HCT116 (cell line): ENCODE results near the gene PIP5KL1. TPM values are rescaled to one million over a fixed set of nuclear protein-coding genes. Genes with fewer than 3 reads are reported as not detected.

Experiments
- ATAC-seq: fragments of 200-7000 bp; cut with Tn5 transposase; 2 replicates; pipeline ENCODE4 v1.9.1; 2020; ENCODE audit warnings: mild to moderate bottlenecking, moderate library complexity
- BruUV-seq: library from RNA; stranded (reverse); fragments of 400-500 nt; replicated peaks from 2 replicates; lab custom pipeline; 2021; lab: Mats Ljungman, UMichigan
- CTCF ChIA-PET: fragments of 300-600 bp; sonication (Branson Sonifier 250); formaldehyde crosslinking; loops from one replicate; lab custom pipeline; 2021; ENCODE audit warnings: antibody characterized with exemption; lab: Charles Lee
- POLR2A ChIA-PET: fragments of 300-600, 350-600 bp; sonication (Branson Sonifier 250); formaldehyde crosslinking; loops from one replicate; lab custom pipeline; 2021; ENCODE audit warnings: antibody characterized with exemption; lab: Charles Lee
- RAD21 ChIA-PET, 2 experiments: fragments of 300-600 bp; sonication (Branson Sonifier 250); formaldehyde crosslinking; loops; one replicate each; lab custom pipeline; 2023; ENCODE audit warnings: low total read pairs in 2 of 2; ENCODE audit not compliant: uncharacterized antibody in 2 of 2, unreplicated experiment in 2 of 2, low non-redundant PET in 1 of 2; lab: Charles Lee
- DNase-seq: peaks from one replicate; pipeline ENCODE4 v3.0.0-alpha.2; 2010; ENCODE audit warnings: low read depth, low spot score
- H2AFZ ChIP-seq: fragments of 200-600 bp; shearing (Covaris generic), sonication (generic); 2 replicates; pipeline ENCODE4 v1.6.1; 2017; ENCODE audit warnings: low read depth, mixed run types, mixed read lengths, antibody characterized with exemption, low read length; ENCODE audit not compliant: poor library complexity, severe bottlenecking
- H3K27ac ChIP-seq: 2 replicates; pipeline ENCODE4 v1.5.1; 2012; ENCODE audit warnings: low read depth, low read length
- H3K27me3 ChIP-seq: fragments of 200-600 bp; sonication (generic); 2 replicates; pipeline ENCODE4 v1.6.1; 2016; ENCODE audit warnings: mixed run types, low read length, mixed read lengths; ENCODE audit not compliant: insufficient read depth
- H3K36me3 ChIP-seq, 2 experiments: fragments of 200-500 bp in 1 of 2; fragments of 200-600 bp in 1 of 2; sonication (Bioruptor generic) in 1 of 2; sonication (generic) in 1 of 2; 2 replicates each; pipeline versions ENCODE4 v1.5.1 to v1.6.1; 2014 to 2016; ENCODE audit warnings: low read length in 2 of 2, inconsistent platforms in 1 of 2, mixed read lengths in 1 of 2, mixed run types in 1 of 2; ENCODE audit not compliant: insufficient read depth in 2 of 2, control insufficient read depth in 1 of 2
- H3K4me1 ChIP-seq, 2 experiments: fragments of 200-600 bp in 1 of 2; sonication (generic) in 1 of 2; 2 replicates each; pipeline versions ENCODE4 v1.5.1 to v1.6.1; 2012 to 2017; ENCODE audit warnings: low read length in 2 of 2, inconsistent platforms in 1 of 2, mild to moderate bottlenecking in 1 of 2, mixed read lengths in 1 of 2, mixed run types in 1 of 2, moderate library complexity in 1 of 2; ENCODE audit not compliant: insufficient read depth in 2 of 2, control insufficient read depth in 1 of 2
- H3K4me2 ChIP-seq: fragments of 200-600 bp; sonication (generic); 2 replicates; pipeline ENCODE4 v1.6.1; 2017; ENCODE audit warnings: mixed run types, low read length, mixed read lengths
- H3K4me3 ChIP-seq, 2 experiments: fragments of 200-600 bp in 1 of 2; sonication (generic) in 1 of 2; replicated peaks in 1 of 2; 2 replicates each; pipeline ENCODE4 v1.5.1; 2011 to 2016; ENCODE audit warnings: low read length in 2 of 2, control low read depth in 1 of 2, low read depth in 1 of 2, mild to moderate bottlenecking in 1 of 2, mixed read lengths in 1 of 2, mixed run types in 1 of 2
- H3K79me2 ChIP-seq: fragments of 200-600 bp; sonication (generic); 2 replicates; pipeline ENCODE4 v1.6.1; 2017; ENCODE audit warnings: mild to moderate bottlenecking, mixed run types, low read length, moderate library complexity, mixed read lengths; ENCODE audit not compliant: insufficient read depth
- H3K9ac ChIP-seq: fragments of 200-600 bp; sonication (generic); 2 replicates; pipeline ENCODE4 v1.6.1; 2016; ENCODE audit warnings: low read length, mixed read lengths
- H3K9me2 ChIP-seq: fragments of 200-600 bp; sonication (generic), shearing (Covaris generic); 2 replicates; pipeline ENCODE4 v1.6.1; 2017; ENCODE audit warnings: mixed run types, mild to moderate bottlenecking, moderate library complexity; ENCODE audit not compliant: insufficient read depth
- H3K9me3 ChIP-seq, 2 experiments: fragments of 200-500 bp in 1 of 2; fragments of 200-600 bp in 1 of 2; sonication (Bioruptor generic) in 1 of 2; sonication (generic) in 1 of 2; 2 replicates each; pipeline ENCODE4 v1.6.1; 2014 to 2017; ENCODE audit warnings: low read length in 2 of 2, mixed read lengths in 2 of 2, inconsistent platforms in 1 of 2, low read depth in 1 of 2, mild to moderate bottlenecking in 1 of 2, mixed run types in 1 of 2, moderate library complexity in 1 of 2; ENCODE audit not compliant: control insufficient read depth in 1 of 2, insufficient read depth in 1 of 2
- H4K20me1 ChIP-seq: fragments of 200-600 bp; sonication (generic), shearing (Covaris generic); 2 replicates; pipeline ENCODE4 v1.6.1; 2017; ENCODE audit warnings: mixed run types, mild to moderate bottlenecking, moderate library complexity; ENCODE audit not compliant: insufficient read depth
- ATF3 ChIP-seq: IDR thresholded peaks from 2 replicates; pipeline ENCODE4 v1.6.1; 2012
- CEBPB ChIP-seq: IDR thresholded peaks from 2 replicates; pipeline ENCODE4 v1.6.1; 2012; ENCODE audit warnings: low read depth
- ELF1 ChIP-seq: IDR thresholded peaks from 2 replicates; pipeline ENCODE4 v1.6.1; 2012; ENCODE audit warnings: low read depth, borderline replicate concordance
- EZH2 ChIP-seq: fragments of 200-600 bp; sonication (generic); IDR thresholded peaks from 2 replicates; pipeline ENCODE4 v1.6.1; 2017; ENCODE audit warnings: antibody characterized with exemption, mixed run types
- EZH2phosphoT487 ChIP-seq: fragments of 200-600 bp; IDR thresholded peaks from 2 replicates; pipeline ENCODE4 v1.6.1; 2018; ENCODE audit warnings: antibody characterized with exemption, borderline replicate concordance
- JUND ChIP-seq: IDR thresholded peaks from 2 replicates; pipeline ENCODE4 v1.6.1; 2012
- POLR2A ChIP-seq: IDR thresholded peaks from 2 replicates; pipeline ENCODE4 v1.7.0; 2011; ENCODE audit warnings: borderline replicate concordance; ENCODE audit not compliant: insufficient read depth, insufficient read length; ENCODE audit errors: extremely low read depth
- POLR2AphosphoS5 ChIP-seq: IDR thresholded peaks from 2 replicates; pipeline ENCODE4 v1.6.1; 2011; ENCODE audit warnings: mild to moderate bottlenecking, low read depth, low read length, moderate library complexity
- SIN3A ChIP-seq: IDR thresholded peaks from 2 replicates; pipeline ENCODE4 v1.6.1; 2012; ENCODE audit warnings: low read depth
- SP1 ChIP-seq: IDR thresholded peaks from 2 replicates; pipeline ENCODE4 v1.6.1; 2012; ENCODE audit warnings: low read depth
- SRF ChIP-seq: IDR thresholded peaks from 2 replicates; pipeline ENCODE4 v1.6.1; 2012; ENCODE audit warnings: low read depth
- YY1 ChIP-seq: IDR thresholded peaks from 2 replicates; pipeline ENCODE4 v1.6.1; 2011; ENCODE audit warnings: low read length, low read depth, moderate library complexity, mild to moderate bottlenecking; ENCODE audit not compliant: insufficient replicate concordance; ENCODE audit errors: extremely low read depth
- ZBTB33 ChIP-seq: IDR thresholded peaks from 2 replicates; pipeline ENCODE4 v1.6.1; 2011; ENCODE audit warnings: mild to moderate bottlenecking, low read length, moderate library complexity; ENCODE audit not compliant: insufficient replicate concordance; ENCODE audit errors: extremely low read depth
- ZFX ChIP-seq: fragments of 450-650 bp; IDR thresholded peaks from 2 replicates; pipeline ENCODE4 v1.6.1; 2017
- ZNF274 ChIP-seq: fragments of 200-500 bp; sonication (Bioruptor generic); IDR thresholded peaks from 2 replicates; pipeline ENCODE4 v1.6.1; 2014; ENCODE audit warnings: mild to moderate bottlenecking, low read depth, low read length, inconsistent platforms
- intact Hi-C: fragments of 100-400 bp; cut with micrococcal nuclease; formaldehyde crosslinking; loops from 2 replicates; pipeline ENCODE4 v1.10.0; 2022
- total RNA-seq: library from RNA; stranded (reverse); gene quantifications from one replicate; pipeline ENCODE4 v1.2.1, GENCODE V29; 2021; ENCODE audit not compliant: unreplicated experiment
- TF ChIP-seq, protein P1 (sequence below): IDR thresholded peaks from 2 replicates; pipeline ENCODE4 v1.6.1; 2012

The PIP5KL1 gene
- total RNA-seq, 1 experiment from 2014 or later, result 37.6 TPM

- DNase-seq (no peak), ATAC-seq (no peak)
- H4K20me1 ChIP-seq, result no peaks in the 10 kb centered on the region
- TF ChIP-seq ZBTB33 (no peak), POLR2AphosphoS5 (no peak), CEBPB (no peak), SRF (no peak), ZNF274 (no peak), ELF1 (no peak), EZH2 (no peak), ZFX (no peak), POLR2A (no peak), SP1 (no peak), YY1 (no peak), EZH2phosphoT487 (no peak), SIN3A (no peak), ATF3 (no peak), JUND (no peak)
- TF ChIP-seq, protein P1, sequence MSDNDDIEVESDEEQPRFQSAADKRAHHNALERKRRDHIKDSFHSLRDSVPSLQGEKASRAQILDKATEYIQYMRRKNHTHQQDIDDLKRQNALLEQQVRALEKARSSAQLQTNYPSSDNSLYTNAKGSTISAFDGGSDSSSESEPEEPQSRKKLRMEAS, result no peak
- H3K4me2 ChIP-seq, result peak overlapping the region; percentile 91
- no peaks in the 10 kb centered on the region for H3K27me3 ChIP-seq
- intact Hi-C loops, result no loop called here
- ChIA-PET POLR2A (no interaction called here), CTCF (interaction anchor here (0.9 kb wide), 1 partner anchor 181 kb away, joined by 3 read pairs; no protein-coding TSS in a partner anchor), RAD21 (no interaction called here)
- no peak overlapping the region for H2AFZ ChIP-seq
- no TSS peak for BruUV-seq
- peak overlapping the region; percentile 49 for H3K27ac ChIP-seq
- peak overlapping the region; percentile 93 for H3K9ac ChIP-seq
- peaks cover 23 to 47% of the 10 kb centered on the region in 2 experiments for H3K4me1 ChIP-seq
- peaks cover 0 to 4% of the 10 kb centered on the region in 2 experiments; a peak in 2 of 4 replicates for H3K36me3 ChIP-seq
- H3K4me3 ChIP-seq, result peak overlapping the region; percentile 70 to 88
- no peaks in the 10 kb centered on the region for H3K9me2 ChIP-seq
- H3K79me2 ChIP-seq, result peaks cover 37% of the 10 kb centered on the region
- H3K9me3 ChIP-seq, result no peaks in the 10 kb centered on the region
These were observed 6.4 kb upstream of the PIP5KL1 start for GRCh38 chr9:127937056-127937387.
